Fibroblast of the conjunctiva (primary cell): Measurements from ENCODE around the gene SLC9A7.

Experiments
- DNase-seq: peaks from one replicate; pipeline ENCODE4 v3.0.0-alpha.2; 2010; ENCODE audit warnings: low read depth

SLC9A7 gene

GRCh38 chrX:46573331-46573891, 185.5 kb downstream of the SLC9A7 start, which contains the start of gene CHST7:
Gene CHST7 (plus strand): TSS chrX:46573765. CDS start chrX:46573932, 167 bp downstream.
- no peak for DNase-seq

GRCh38 chrX:46572340-46572936, 186.5 kb downstream of the SLC9A7 start:
- DNase-seq, result no peak

GRCh38 chrX:46571423-46572339, 187.2 kb downstream of the SLC9A7 start:
- DNase-seq, result no peak

- DNase-seq, result no peak
Observed at GRCh38 chrX:46569621-46570020, 189.3 kb downstream of the SLC9A7 start.

GRCh38 chrX:46567388-46567787, 191.5 kb downstream of the SLC9A7 start:
- no peak for DNase-seq

GRCh38 chrX:46561824-46562657, 196.9 kb downstream of the SLC9A7 start:
- DNase-seq, result no peak

GRCh38 chrX:46559062-46559461, 199.9 kb downstream of the SLC9A7 start:
- no peak for DNase-seq

GRCh38 chrX:46554942-46555341, 204.0 kb downstream of the SLC9A7 start:
- DNase-seq, result no peak

GRCh38 chrX:46553935-46554334, 205.0 kb downstream of the SLC9A7 start:
- DNase-seq, result no peak

GRCh38 chrX:46551494-46552128, 207.3 kb downstream of the SLC9A7 start:
- no peak for DNase-seq

- no peak for DNase-seq
Observed at GRCh38 chrX:46549914-46550313, 209.0 kb downstream of the SLC9A7 start.
